Measurements from ENCODE around the gene IL18. TPM values are rescaled to one million over a fixed set of nuclear protein-coding genes. Genes with fewer than 3 reads are reported as not detected.
A peak's percentile ranks its signal among the peaks of the same experiment; 100 is the strongest.
"Not testable (repeated sequence)": the region's sequence is repeated elsewhere in the genome, so short reads cannot be mapped to it uniquely, and the experiment has no call there.

IL18 gene
- total RNA-seq, result 0.70 TPM
- long read RNA-seq, result 0 reads

DNA sequence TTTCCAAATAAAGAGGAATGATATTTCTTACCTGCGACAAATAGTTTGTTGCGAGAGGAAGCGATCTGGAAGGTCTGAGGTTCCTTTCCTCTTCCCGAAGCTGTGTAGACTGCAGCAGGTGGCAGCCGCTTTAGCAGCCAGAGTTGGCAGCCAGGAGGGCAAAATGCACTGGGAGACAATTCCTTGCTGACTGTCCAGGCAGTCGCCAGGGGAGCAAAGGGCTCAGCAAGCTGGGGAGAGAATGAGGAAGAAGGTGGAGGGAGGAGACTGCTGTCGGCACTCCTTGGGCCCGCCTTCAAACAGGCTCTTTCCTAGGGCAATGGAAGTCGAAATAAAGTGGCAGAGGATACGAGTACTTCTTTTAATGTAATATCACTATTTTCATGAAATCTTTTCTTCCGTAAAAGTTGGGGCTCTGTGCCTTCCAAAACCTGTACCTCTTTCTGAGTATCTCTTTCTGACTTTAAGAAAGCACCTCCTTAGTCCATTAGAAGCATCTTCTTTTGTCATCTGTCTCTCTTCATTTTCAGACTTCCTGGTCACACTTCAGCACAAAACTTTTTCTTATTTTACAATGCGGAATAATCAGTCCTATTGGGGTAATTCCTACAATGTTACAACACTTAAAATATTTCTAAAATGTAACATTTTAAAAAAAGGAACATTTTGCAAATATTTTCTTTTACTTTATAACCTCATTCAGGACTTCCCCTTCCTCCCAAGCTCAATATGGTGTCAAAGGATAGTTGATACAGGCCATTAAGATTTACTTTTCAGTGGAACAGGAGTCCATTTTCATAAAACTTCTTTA is at the start of gene IL18:
TSS of gene IL18 (minus strand) at position 220 of the 811 bp plus-strand sequence. CDS start 9,041 bp downstream, outside the sequence.
- intact Hi-C loops (cut with DNase I), result no loop called here
- peak; percentile 79 for DNase-seq (ENCODE audit: low spot score)

- DNase-seq (ENCODE audit: low spot score), result no peak
- intact Hi-C loops (cut with DNase I), result no loop called here
These were observed 48.8 kb upstream of the IL18 start for GRCh38 chr11:112212710-112213109.

DNA sequence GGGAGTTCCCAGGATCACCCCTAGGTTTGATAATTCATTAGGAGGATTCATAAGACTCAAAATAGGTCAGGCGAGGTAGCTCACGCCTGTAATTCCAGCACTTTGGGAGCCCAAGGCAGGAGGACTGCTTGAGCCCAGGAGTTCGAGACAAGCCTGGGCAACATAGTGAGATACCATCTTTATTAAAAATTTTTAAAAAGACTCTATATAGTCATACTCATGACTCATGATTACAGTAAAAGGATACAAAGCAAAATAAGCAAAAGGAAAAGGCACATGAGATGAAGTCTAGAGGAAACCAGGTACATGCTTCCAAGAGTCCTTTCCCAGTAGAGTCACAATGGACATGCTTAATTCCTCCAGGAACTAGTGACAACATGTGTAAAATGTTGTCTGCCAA is 48.4 kb upstream of the IL18 start:
- intact Hi-C loops (cut with DNase I), result no loop called here
- no peak for DNase-seq (ENCODE audit: low spot score)

GRCh38 chr11:112211536-112211935 is 47.6 kb upstream of the IL18 start:
- DNase-seq (ENCODE audit: low spot score), result no peak
- intact Hi-C loops (cut with DNase I), result no loop called here

DNA sequence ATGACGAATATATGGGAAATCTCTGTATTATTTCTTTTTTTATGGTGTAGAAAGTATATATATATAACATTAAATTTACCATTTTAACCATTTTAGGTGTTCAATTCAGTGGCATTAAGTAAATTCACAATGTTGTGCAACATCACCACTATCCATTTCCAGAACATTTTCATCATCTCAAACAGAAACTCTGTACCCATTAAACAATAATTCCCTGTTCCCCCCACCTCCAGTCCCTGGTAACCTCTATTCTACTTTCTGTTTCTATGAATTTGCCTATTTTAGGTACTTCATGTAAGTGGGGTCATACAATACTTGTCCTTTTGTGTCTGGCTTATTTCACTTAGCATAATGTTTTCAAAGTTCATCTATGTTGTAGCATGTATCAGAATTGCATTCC is 47.0 kb upstream of the IL18 start:
- no peak for DNase-seq (ENCODE audit: low spot score)
- intact Hi-C loops (cut with DNase I), result no loop called here

DNA sequence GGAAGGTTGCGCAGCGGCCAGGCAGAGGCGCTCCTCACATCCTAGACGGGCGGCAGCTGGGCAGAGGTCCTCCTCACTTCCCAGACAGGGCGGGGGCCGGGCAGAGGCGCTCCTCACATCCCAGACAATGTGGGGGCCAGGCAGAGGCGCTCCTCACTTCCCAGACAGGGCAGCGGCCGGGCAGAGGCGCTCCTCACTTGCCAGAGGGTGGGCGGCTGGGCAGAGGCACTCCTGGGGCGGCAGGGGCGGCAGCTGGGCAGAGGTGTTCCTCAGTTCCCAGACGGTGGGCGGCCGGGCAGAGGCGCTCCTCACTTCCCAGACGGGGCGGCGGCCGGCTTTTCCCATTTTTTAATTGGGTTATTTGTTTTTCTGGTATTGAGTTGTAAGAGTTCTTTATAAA is 42.2 kb upstream of the IL18 start:
- no peak for DNase-seq (ENCODE audit: low spot score)
- intact Hi-C loops (cut with DNase I), result no loop called here

DNA sequence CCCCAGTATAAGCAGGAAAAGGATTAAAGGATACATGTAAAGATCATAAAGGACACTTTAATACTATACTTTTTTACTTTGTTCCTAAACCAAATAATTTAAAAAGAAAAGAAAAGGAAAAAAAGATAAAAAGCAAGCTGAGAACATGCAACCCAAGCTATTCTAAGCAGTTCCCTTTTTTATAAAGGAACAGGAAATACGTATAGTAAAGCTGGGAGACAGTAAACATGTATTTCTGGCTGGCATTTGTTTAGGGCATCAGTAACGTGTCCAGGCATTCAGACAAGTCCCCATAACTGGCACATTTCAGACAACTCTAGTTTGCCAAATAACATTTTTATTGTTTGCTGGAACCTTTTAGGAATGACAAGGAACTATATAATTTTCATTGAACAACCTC is 36.4 kb upstream of the IL18 start:
- intact Hi-C loops (cut with DNase I), result no loop called here
- no peak for DNase-seq (ENCODE audit: low spot score)

DNA sequence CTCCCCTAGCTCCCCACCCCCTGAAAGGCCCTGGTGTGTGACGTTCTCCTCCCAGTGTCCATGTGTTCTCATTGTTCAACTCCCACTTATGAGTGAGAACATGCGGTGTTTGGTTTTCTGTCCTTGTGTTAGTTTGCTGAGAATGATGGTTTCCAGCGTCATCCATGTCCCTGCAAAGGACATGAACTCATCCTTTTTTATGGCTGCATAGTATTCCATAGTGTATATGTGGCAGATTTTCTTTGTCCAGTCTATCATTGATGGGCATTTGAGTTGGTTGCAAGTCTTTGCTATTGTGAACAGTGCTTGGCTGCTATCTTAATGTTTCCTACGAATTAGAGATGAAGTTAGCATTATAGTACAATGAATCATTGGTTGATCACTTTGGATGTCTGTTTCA is 35.2 kb upstream of the IL18 start:
- intact Hi-C loops (cut with DNase I); DNase-seq (ENCODE audit: low spot score): not testable (repeated sequence)

DNA sequence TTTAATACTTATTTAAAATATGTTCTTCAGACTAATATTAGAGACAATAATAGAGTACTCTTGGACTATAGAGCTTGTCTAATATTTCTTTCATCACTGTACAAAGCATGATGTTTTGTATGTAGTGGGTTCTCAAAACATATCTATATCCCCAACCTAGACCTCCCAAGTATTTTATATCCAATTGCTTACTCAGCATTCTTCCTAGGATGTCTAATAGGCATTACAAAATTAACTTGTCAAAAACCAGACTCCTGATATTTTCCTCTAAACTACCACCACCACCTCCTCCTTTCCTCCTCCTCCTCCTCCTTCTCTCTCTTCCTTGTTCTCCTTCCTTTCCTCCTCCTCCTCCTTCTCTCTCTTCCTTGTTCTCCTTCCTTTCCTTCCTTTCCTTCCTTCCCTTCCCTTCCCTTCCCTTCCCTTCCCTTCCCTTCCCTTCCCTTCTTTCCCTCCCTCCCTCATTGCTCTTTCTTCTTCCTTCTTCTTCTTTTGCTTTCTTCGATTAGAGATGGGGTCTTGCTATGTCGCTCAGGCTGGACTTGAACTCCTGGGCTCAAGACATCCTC is 32.7 kb upstream of the IL18 start:
- intact Hi-C loops (cut with DNase I), result no loop called here
- no peak for DNase-seq (ENCODE audit: low spot score)

- DNase-seq (ENCODE audit: low spot score), result no peak
- intact Hi-C loops (cut with DNase I), result no loop called here
These were observed 32.1 kb upstream of the IL18 start for GRCh38 chr11:112195951-112196351.

DNA sequence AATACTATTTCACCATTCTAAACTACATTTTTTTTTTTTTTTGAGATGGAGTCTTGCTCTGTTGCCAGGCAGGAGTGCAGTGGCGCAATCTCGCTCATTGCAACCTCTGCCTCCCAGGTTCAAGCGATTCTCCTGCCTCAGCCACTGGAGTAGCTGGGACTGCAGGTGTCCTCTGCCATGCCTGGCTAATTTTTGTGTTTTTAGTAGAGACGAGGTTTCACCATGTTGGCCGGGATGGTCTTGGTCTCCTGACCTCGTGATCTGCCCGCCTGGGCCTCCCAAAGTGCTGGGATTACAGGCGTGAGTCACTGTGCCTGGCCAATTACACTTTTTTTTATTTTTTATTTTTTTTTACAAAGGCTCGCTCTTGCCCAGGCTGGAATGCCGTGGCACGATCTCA is 31.2 kb upstream of the IL18 start:
- DNase-seq (ENCODE audit: low spot score); intact Hi-C loops (cut with DNase I): not testable (repeated sequence)

- no peak for DNase-seq (ENCODE audit: low spot score)
- intact Hi-C loops (cut with DNase I), result no loop called here
These were observed 22.4 kb upstream of the IL18 start for GRCh38 chr11:112186304-112186703.

GRCh38 chr11:112185883-112186282 is 22.0 kb upstream of the IL18 start:
- DNase-seq (ENCODE audit: low spot score), result no peak
- intact Hi-C loops (cut with DNase I), result no loop called here

DNA sequence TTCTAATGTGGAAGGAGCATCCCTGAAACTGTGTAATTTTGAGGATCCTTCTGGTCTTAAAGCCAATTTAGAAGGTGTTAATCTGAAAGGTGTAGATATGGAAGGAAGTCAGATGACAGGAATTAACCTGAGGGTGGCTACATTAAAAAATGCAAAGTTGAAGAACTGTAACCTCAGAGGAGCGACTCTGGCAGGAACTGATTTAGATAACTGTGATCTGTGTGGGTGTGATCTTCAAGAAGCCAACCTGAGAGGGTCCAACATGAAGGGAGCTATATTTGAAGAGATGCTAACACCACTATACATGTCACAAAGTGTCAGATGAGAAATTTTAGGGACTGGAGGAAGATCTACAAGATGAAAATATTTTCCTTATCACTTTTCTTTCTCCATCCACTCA is 19.0 kb upstream of the IL18 start:
- DNase-seq (ENCODE audit: low spot score), result no peak
- intact Hi-C loops (cut with DNase I), result no loop called here

DNA sequence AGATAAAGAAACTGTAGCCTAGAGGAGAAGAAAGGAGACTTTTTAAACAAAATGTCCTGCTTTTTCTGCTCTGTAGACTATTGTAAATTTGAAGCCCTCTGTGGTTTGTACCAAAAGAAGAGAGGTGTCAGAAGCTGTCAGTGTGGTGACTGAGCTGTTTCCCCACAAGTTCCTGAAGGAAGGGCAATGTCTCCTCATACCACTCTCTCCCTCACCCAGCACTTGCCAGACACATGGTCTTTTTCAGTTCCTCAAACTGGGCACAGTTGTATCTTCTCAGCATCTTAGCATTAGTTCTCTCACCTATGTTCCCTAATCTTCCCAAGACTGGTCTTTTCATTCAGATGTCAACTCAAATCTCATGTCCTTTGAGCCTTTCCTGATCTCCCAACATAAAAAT is 15.7 kb upstream of the IL18 start:
- DNase-seq (ENCODE audit: low spot score), result no peak
- intact Hi-C loops (cut with DNase I), result loop anchor here (5.0 kb wide), 1 partner anchor 67 kb away; no protein-coding TSS in a partner anchor

DNA sequence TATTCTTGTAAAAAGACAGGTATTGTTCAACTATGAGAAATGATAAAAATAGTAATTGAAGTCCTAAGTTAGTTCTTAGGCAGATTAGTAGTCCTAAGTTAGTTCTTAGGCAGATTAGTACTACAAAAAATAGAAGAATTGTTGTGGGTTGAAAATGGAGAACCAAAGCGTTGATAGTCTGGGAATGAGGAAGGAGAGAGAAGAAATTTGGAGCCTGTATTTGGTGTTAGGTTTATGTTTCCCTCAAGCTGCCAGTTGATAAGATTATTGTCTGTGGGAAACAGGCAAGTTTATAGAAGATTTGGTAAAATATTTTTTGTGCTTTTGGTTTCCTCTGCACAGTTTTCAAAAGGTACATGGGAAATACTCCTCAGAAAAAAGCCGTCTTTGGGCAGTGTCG is 15.0 kb upstream of the IL18 start:
- intact Hi-C loops (cut with DNase I), result loop anchor here (5.0 kb wide), 1 partner anchor 67 kb away; no protein-coding TSS in a partner anchor
- no peak for DNase-seq (ENCODE audit: low spot score)

DNA sequence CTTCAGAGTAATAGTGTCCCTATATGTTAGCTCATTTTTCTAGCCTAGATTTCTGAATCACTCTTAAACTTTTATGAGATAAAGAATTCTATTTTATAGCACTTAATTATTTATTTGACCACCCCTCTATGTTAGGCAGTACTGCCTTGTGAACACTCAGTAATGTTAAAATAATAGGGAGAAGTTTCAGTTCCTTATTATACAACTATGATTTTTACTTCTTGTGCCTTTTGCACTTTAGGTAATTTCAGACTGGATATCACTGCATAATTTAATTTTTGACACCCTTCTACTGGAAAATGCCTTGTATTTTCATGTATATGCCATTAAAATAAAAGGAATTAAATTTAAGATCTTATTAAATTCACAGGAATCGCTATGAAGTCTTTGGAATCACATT is 14.5 kb upstream of the IL18 start:
- DNase-seq (ENCODE audit: low spot score), result no peak
- intact Hi-C loops (cut with DNase I), result loop anchor here (5.0 kb wide), 1 partner anchor 66 kb away; no protein-coding TSS in a partner anchor

GRCh38 chr11:112177589-112177988 is 13.7 kb upstream of the IL18 start:
- intact Hi-C loops (cut with DNase I), result loop anchor here (5.0 kb wide), 1 partner anchor 65 kb away; no protein-coding TSS in a partner anchor
- no peak for DNase-seq (ENCODE audit: low spot score)

GRCh38 chr11:112176077-112176476 is 12.2 kb upstream of the IL18 start:
- no peak for DNase-seq (ENCODE audit: low spot score)
- intact Hi-C loops (cut with DNase I), result loop anchor here (5.0 kb wide), 1 partner anchor 64 kb away; no protein-coding TSS in a partner anchor

DNA sequence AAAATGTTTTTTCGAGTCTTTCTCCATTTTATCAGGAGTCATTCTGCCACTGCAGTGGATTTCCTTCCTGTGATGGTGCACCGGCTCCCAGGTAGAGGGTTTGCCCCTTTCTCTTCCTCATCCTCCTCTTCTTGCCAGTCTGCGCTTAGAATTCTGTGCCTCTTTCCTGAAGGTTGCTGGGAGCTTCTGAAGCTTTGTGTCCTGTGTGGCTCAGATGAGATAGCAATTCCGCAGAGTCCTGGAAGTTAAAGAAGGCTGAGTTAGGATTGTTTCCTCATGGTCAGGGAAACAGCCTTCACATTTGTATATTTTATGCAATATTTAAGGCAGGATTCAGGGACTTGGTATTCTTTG is 11.7 kb upstream of the IL18 start:
- intact Hi-C loops (cut with DNase I), result loop anchor here (5.0 kb wide), 1 partner anchor 63 kb away; no protein-coding TSS in a partner anchor
- no peak for DNase-seq (ENCODE audit: low spot score)

Measured in cardiac septum (tissue), 1 donor.